CD4-positive, alpha-beta T cell treated with Interferon gamma for 1 hour (primary cell): ENCODE data around the gene DDX27.
"Not testable (repeated sequence)": the region's sequence is repeated elsewhere in the genome, so short reads cannot be mapped to it uniquely, and the experiment has no call there.

Experiments used
- DNase-seq: peaks from one replicate; pipeline ENCODE4 v3.0.0-alpha.2; 2020

DDX27 gene

GRCh38 chr20:49203746-49204145, 15.5 kb upstream of the DDX27 start:
- no peak for DNase-seq

GRCh38 chr20:49207076-49207475, 12.1 kb upstream of the DDX27 start:
- no peak for DNase-seq

GRCh38 chr20:49210101-49210756, 9.0 kb upstream of the DDX27 start:
- DNase-seq = no peak

- DNase-seq = no peak
These were observed 8.5 kb upstream of the DDX27 start for GRCh38 chr20:49210757-49211110.

GRCh38 chr20:49214571-49214970, 4.6 kb upstream of the DDX27 start:
- DNase-seq = no peak

- no peak for DNase-seq
These were observed 4.0 kb upstream of the DDX27 start for GRCh38 chr20:49215232-49215631.

- peak; percentile 83 for DNase-seq
These were observed 2.1 kb upstream of the DDX27 start for GRCh38 chr20:49216991-49217578.

GRCh38 chr20:49218739-49219090, 501 bp upstream of the DDX27 start:
- DNase-seq = not testable (repeated sequence)

- no peak for DNase-seq
These were observed 962 bp downstream of the DDX27 start for GRCh38 chr20:49219924-49220831.

- no peak for DNase-seq
These were observed 6.7 kb downstream of the DDX27 start for GRCh38 chr20:49225896-49226295.

GRCh38 chr20:49228676-49229075, 9.5 kb downstream of the DDX27 start:
- DNase-seq = no peak

- no peak for DNase-seq
These were observed 10.2 kb downstream of the DDX27 start for GRCh38 chr20:49229381-49229780.

GRCh38 chr20:49230021-49230420, 10.8 kb downstream of the DDX27 start:
- DNase-seq = no peak

- peak; percentile 45 for DNase-seq
These were observed 11.4 kb downstream of the DDX27 start for GRCh38 chr20:49230561-49231133.

- DNase-seq = no peak
These were observed 12.3 kb downstream of the DDX27 start for GRCh38 chr20:49231471-49231870.

- no peak for DNase-seq
These were observed 14.0 kb downstream of the DDX27 start for GRCh38 chr20:49233226-49233625.

GRCh38 chr20:49234831-49235230, 15.6 kb downstream of the DDX27 start:
- no peak for DNase-seq

GRCh38 chr20:49236301-49236700, 17.1 kb downstream of the DDX27 start:
- no peak for DNase-seq

- DNase-seq = no peak
These were observed 18.3 kb downstream of the DDX27 start for GRCh38 chr20:49237531-49237930.

- DNase-seq = no peak
These were observed 26.9 kb downstream of the DDX27 start for GRCh38 chr20:49245921-49246740.

GRCh38 chr20:49247169-49247723, 28.0 kb downstream of the DDX27 start:
- DNase-seq = no peak

- no peak for DNase-seq
These were observed 28.6 kb downstream of the DDX27 start for GRCh38 chr20:49247792-49248191.

GRCh38 chr20:49248301-49248700, 29.1 kb downstream of the DDX27 start:
- DNase-seq = no peak
